ENCODE data around the gene KRTAP16-1. TPM values are rescaled to one million over a fixed set of nuclear protein-coding genes. Genes with fewer than 3 reads are reported as not detected.

Gene KRTAP16-1
- total RNA-seq, 3 donors from 2014 or later, result not detected

GRCh38 chr17:41327411-41328120, 18.5 kb upstream of the KRTAP16-1 start:
- no peak for TF ChIP-seq CTCF (IDR thresholded peaks at IDR 0.05)
- DNase-seq (no peak), ATAC-seq (no peak)
- Histone ChIP-seq H3K9me3 (no peaks in the 10 kb centered on the region), H3K4me3 (no peak overlapping the region), H3K36me3 (ENCODE audit: low read depth) (no peaks in the 10 kb centered on the region), H3K4me1 (ENCODE audit: low read depth) (no peaks in the 10 kb centered on the region)
- intact Hi-C loops (cut with DNase I, micrococcal nuclease), result no loop called here

- DNase-seq, result peak in 1 of 3 donors; percentile 44
- H3K4me1 ChIP-seq (ENCODE audit: low read depth), result no peaks in the 10 kb centered on the region
- no peak overlapping the region for H3K4me3 ChIP-seq
- no peak for ATAC-seq
- H3K9me3 ChIP-seq, result no peaks in the 10 kb centered on the region
- no peak for TF ChIP-seq CTCF (IDR thresholded peaks at IDR 0.05)
- H3K36me3 ChIP-seq (ENCODE audit: low read depth), result no peaks in the 10 kb centered on the region
- intact Hi-C loops (cut with DNase I, micrococcal nuclease), result no loop called here
Measured at GRCh38 chr17:41326173-41327145, 17.4 kb upstream of the KRTAP16-1 start.

DNA sequence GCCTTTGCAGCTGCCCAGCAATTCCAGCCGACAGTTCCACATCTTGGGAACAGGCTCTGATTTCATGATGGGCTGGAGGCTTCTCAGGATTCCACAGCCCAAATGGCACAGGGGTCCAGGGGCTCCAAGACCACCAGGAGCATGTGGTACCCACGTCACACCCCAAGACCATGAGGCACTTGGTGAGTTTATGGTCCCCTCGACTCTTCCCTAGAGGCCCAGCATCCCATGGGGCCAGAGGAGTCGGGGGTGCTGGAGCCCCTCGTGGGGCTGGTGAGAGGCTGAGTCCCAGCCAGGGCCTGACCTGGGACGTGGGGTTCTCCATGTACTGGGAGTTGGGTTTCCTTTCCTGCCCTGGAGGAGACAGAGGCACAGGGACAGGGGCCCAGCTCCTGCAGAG, 16.5 kb upstream of the KRTAP16-1 start:
- H3K4me1 ChIP-seq (ENCODE audit: low read depth), result no peaks in the 10 kb centered on the region
- H3K9me3 ChIP-seq, result no peaks in the 10 kb centered on the region
- TF ChIP-seq CTCF (IDR thresholded peaks at IDR 0.05), result no peak
- no peaks in the 10 kb centered on the region for H3K36me3 ChIP-seq (ENCODE audit: low read depth)
- intact Hi-C loops (cut with DNase I, micrococcal nuclease), result no loop called here
- H3K4me3 ChIP-seq, result no peak overlapping the region
- ATAC-seq (no peak), DNase-seq (peak in 1 of 3 donors; percentile 38)

- no peak for ATAC-seq
- no peak overlapping the region for H3K4me3 ChIP-seq
- intact Hi-C loops (cut with DNase I, micrococcal nuclease), result no loop called here
- no peaks in the 10 kb centered on the region for H3K36me3 ChIP-seq (ENCODE audit: low read depth)
- no peaks in the 10 kb centered on the region for H3K4me1 ChIP-seq (ENCODE audit: low read depth)
- no peak for DNase-seq
- no peak for TF ChIP-seq CTCF (IDR thresholded peaks at IDR 0.05)
- no peaks in the 10 kb centered on the region for H3K9me3 ChIP-seq
Measured at GRCh38 chr17:41325126-41325525, 16.0 kb upstream of the KRTAP16-1 start.

- ATAC-seq, result peak; percentile 73
- Histone ChIP-seq H3K36me3 (ENCODE audit: low read depth) (no peaks in the 10 kb centered on the region), H3K4me3 (no peak overlapping the region), H3K9me3 (peaks cover 4% of the 10 kb centered on the region), H3K4me1 (ENCODE audit: low read depth) (no peaks in the 10 kb centered on the region)
- no peak for TF ChIP-seq CTCF (IDR thresholded peaks at IDR 0.05)
- intact Hi-C loops (cut with DNase I, micrococcal nuclease), result loop anchor here in 1 of 2 donors (5.0 kb wide), 1 partner anchor 417 kb away; no protein-coding TSS in a partner anchor
- DNase-seq, result peak in 2 of 3 donors; percentile 36 to 41
Measured at GRCh38 chr17:41324180-41325075, 15.3 kb upstream of the KRTAP16-1 start.

Measured in mucosa of descending colon (tissue), 3 donors.